IPS DF 4.7 (cell line): ENCODE results near the gene RAPGEFL1.
"Not testable (repeated sequence)": the region's sequence is repeated elsewhere in the genome, so short reads cannot be mapped to it uniquely, and the experiment has no call there.

Experiments
- DNase-seq: peaks from one replicate; pipeline ENCODE4 v3.0.0-alpha.2; 2013; ENCODE audit warnings: low spot score; ENCODE audit errors: extremely low read depth

Gene RAPGEFL1

GRCh38 chr17:40203131-40203530 is 25.9 kb downstream of the RAPGEFL1 start:
- no peak for DNase-seq

GRCh38 chr17:40206193-40206592 is 28.9 kb downstream of the RAPGEFL1 start:
- not testable (repeated sequence) for DNase-seq

GRCh38 chr17:40209404-40210093 is 32.3 kb downstream of the RAPGEFL1 start:
- DNase-seq: no peak

- not testable (repeated sequence) for DNase-seq
These were observed 36.6 kb downstream of the RAPGEFL1 start for GRCh38 chr17:40213914-40214313.

- no peak for DNase-seq
These were observed 40.9 kb downstream of the RAPGEFL1 start for GRCh38 chr17:40218006-40218739.

- DNase-seq: peak; percentile 75
These were observed 41.7 kb downstream of the RAPGEFL1 start, which contains the start of gene WIPF2 for GRCh38 chr17:40218740-40219593. WIPF2 (plus strand) TSS chr17:40219304; CDS start chr17:40256460, 37,156 bp downstream.

- peak; percentile 25 for DNase-seq
These were observed 42.5 kb downstream of the RAPGEFL1 start for GRCh38 chr17:40219594-40220338.

- no peak for DNase-seq
These were observed 47.7 kb downstream of the RAPGEFL1 start for GRCh38 chr17:40224718-40225550.

- DNase-seq: not testable (repeated sequence)
These were observed 51.9 kb downstream of the RAPGEFL1 start for GRCh38 chr17:40229146-40229545.

- DNase-seq: no peak
These were observed 53.4 kb downstream of the RAPGEFL1 start for GRCh38 chr17:40230670-40231069.

GRCh38 chr17:40231928-40232327 is 54.7 kb downstream of the RAPGEFL1 start:
- DNase-seq: not testable (repeated sequence)

- DNase-seq: no peak
These were observed 64.1 kb downstream of the RAPGEFL1 start for GRCh38 chr17:40241252-40241834.

- no peak for DNase-seq
These were observed 65.5 kb downstream of the RAPGEFL1 start for GRCh38 chr17:40242774-40243173.

GRCh38 chr17:40243761-40244160 is 66.5 kb downstream of the RAPGEFL1 start:
- no peak for DNase-seq

- no peak for DNase-seq
These were observed 67.0 kb downstream of the RAPGEFL1 start for GRCh38 chr17:40244255-40244654.
